ENCODE data around the gene GINS2.

DNA sequence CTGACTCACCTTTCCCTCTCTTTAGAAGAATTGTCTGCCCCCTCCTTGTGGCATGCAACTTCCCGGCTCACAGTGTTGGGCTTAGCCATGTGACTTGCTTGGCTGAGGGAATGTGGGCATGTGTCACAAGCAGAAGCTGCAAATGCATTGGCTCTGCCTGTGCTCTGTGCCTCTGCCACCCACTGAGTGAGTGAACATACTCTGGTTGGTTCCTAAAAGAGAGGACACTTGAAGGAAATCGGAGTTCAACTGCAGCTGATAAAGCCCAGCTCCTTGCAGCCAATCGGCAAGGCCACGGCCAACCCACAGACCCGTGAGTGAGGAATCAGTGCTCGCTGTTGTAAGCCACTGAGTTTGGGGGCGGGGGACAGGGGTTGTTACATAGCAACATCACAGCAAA lies 10.9 kb upstream of the GINS2 start:
- TF ChIP-seq CTCF (IDR thresholded peaks at IDR 0.05) (no peak), POLR2A (IDR thresholded peaks at IDR 0.05) (no peak)
